OCI-LY1 (cell line): ENCODE measurements around the gene ARHGEF28.

Experiments used
- H2AFZ ChIP-seq: fragments of 200-600 bp; sonication (generic), shearing (Covaris generic); 2 replicates; pipeline ENCODE4 v1.6.0; 2014; ENCODE audit warnings: antibody characterized with exemption, mild to moderate bottlenecking, low read length
- H3F3A ChIP-seq: fragments of 200-600 bp; sonication (generic), shearing (Covaris generic); 2 replicates; pipeline ENCODE4 v1.6.0; 2014; ENCODE audit warnings: mild to moderate bottlenecking, antibody characterized with exemption, low read length, moderate library complexity; ENCODE audit not compliant: insufficient read depth
- H3K27ac ChIP-seq: fragments of 200-600 bp; sonication (generic); 2 replicates; pipeline ENCODE4 v1.5.1; 2014; ENCODE audit warnings: low read length, mixed run types, mild to moderate bottlenecking, low read depth; ENCODE audit not compliant: poor library complexity, severe bottlenecking
- H3K27me3 ChIP-seq: fragments of 200-600 bp; sonication (generic); 2 replicates; pipeline ENCODE4 v1.6.0; 2014; ENCODE audit warnings: antibody characterized with exemption, mild to moderate bottlenecking, low read length, moderate library complexity; ENCODE audit not compliant: insufficient read depth
- H3K36me3 ChIP-seq: fragments of 200-600 bp; sonication (generic); 2 replicates; pipeline ENCODE4 v1.6.1; 2014; ENCODE audit warnings: mild to moderate bottlenecking, antibody characterized with exemption, low read length, moderate library complexity, mixed read lengths; ENCODE audit not compliant: insufficient read depth
- H3K4me1 ChIP-seq: fragments of 200-600 bp; sonication (generic); 2 replicates; pipeline ENCODE4 v1.5.1; 2014; ENCODE audit warnings: mild to moderate bottlenecking, low read length, moderate library complexity; ENCODE audit not compliant: insufficient read depth, severe bottlenecking
- H3K4me2 ChIP-seq: fragments of 200-600 bp; sonication (generic), shearing (Covaris generic); 2 replicates; pipeline ENCODE4 v1.6.1; 2014; ENCODE audit warnings: low read length
- H3K4me3 ChIP-seq: fragments of 200-600 bp; sonication (generic); 2 replicates; pipeline ENCODE4 v1.5.1; 2014; ENCODE audit warnings: low read length, low read depth, mild to moderate bottlenecking, mixed read lengths; ENCODE audit not compliant: poor library complexity, severe bottlenecking
- H3K79me2 ChIP-seq: fragments of 200-600 bp; shearing (Covaris generic); 2 replicates; pipeline ENCODE4 v1.6.1; 2016; ENCODE audit warnings: mixed run types, low read length, mixed read lengths; ENCODE audit not compliant: insufficient read depth
- H3K9ac ChIP-seq: fragments of 200-600 bp; sonication (generic), shearing (Covaris generic); 2 replicates; pipeline ENCODE4 v1.6.1; 2014; ENCODE audit warnings: mild to moderate bottlenecking, low read length, mixed read lengths
- H3K9me2 ChIP-seq: fragments of 200-600 bp; sonication (generic), shearing (Covaris generic); 2 replicates; pipeline ENCODE4 v1.6.1; 2014; ENCODE audit warnings: low read depth, mild to moderate bottlenecking, low read length, mixed read lengths
- H3K9me3 ChIP-seq: fragments of 200-600 bp; shearing (Covaris generic); 2 replicates; pipeline ENCODE4 v1.6.1; 2014; ENCODE audit warnings: low read length, mixed read lengths
- H4K20me1 ChIP-seq: fragments of 200-600 bp; sonication (generic), shearing (Covaris generic); 2 replicates; pipeline ENCODE4 v1.6.0; 2016; ENCODE audit warnings: mild to moderate bottlenecking, low read length; ENCODE audit not compliant: insufficient read depth
- CTCF ChIP-seq: fragments of 200-600 bp; sonication (generic), shearing (Covaris generic); IDR thresholded peaks from 2 replicates; pipeline ENCODE4 v1.5.1; 2017; ENCODE audit warnings: mild to moderate bottlenecking, antibody characterized with exemption, low read length, moderate library complexity, mixed read lengths
- EZH2 ChIP-seq: fragments of 200-600 bp; sonication (generic), shearing (Covaris generic); IDR thresholded peaks from 2 replicates; pipeline ENCODE4 v1.8.0; 2017; ENCODE audit warnings: borderline replicate concordance, mixed run types, mild to moderate bottlenecking, antibody characterized with exemption, low read length, moderate library complexity, mixed read lengths

Gene ARHGEF28

GRCh38 chr5:73745836-73746235, 119.8 kb downstream of the ARHGEF28 start:
- no peaks in the 10 kb centered on the region for H3K9me2 ChIP-seq
- H3F3A ChIP-seq: no peaks in the 10 kb centered on the region
- H3K4me1 ChIP-seq: no peaks in the 10 kb centered on the region
- H3K79me2 ChIP-seq: no peaks in the 10 kb centered on the region
- H3K9ac ChIP-seq: no peak overlapping the region
- H2AFZ ChIP-seq: no peak overlapping the region
- no peaks in the 10 kb centered on the region for H3K9me3 ChIP-seq
- no peak overlapping the region for H3K4me3 ChIP-seq
- H3K36me3 ChIP-seq: no peaks in the 10 kb centered on the region
- no peak for TF ChIP-seq CTCF
- TF ChIP-seq EZH2: no peak
- no peaks in the 10 kb centered on the region for H3K27me3 ChIP-seq
- H3K4me2 ChIP-seq: no peak overlapping the region
- H4K20me1 ChIP-seq: no peaks in the 10 kb centered on the region
- no peak overlapping the region for H3K27ac ChIP-seq

- no peak overlapping the region for H3K27ac ChIP-seq
- TF ChIP-seq CTCF: no peak
- no peak for TF ChIP-seq EZH2
- no peaks in the 10 kb centered on the region for H3K79me2 ChIP-seq
- H3K27me3 ChIP-seq: no peaks in the 10 kb centered on the region
- H3F3A ChIP-seq: no peaks in the 10 kb centered on the region
- H3K9ac ChIP-seq: no peak overlapping the region
- H3K9me2 ChIP-seq: no peaks in the 10 kb centered on the region
- no peak overlapping the region for H2AFZ ChIP-seq
- no peaks in the 10 kb centered on the region for H3K36me3 ChIP-seq
- H3K4me2 ChIP-seq: no peak overlapping the region
- H3K4me3 ChIP-seq: no peak overlapping the region
- H4K20me1 ChIP-seq: no peaks in the 10 kb centered on the region
- H3K9me3 ChIP-seq: no peaks in the 10 kb centered on the region
- no peaks in the 10 kb centered on the region for H3K4me1 ChIP-seq
Measured at GRCh38 chr5:73746608-73747007, 120.6 kb downstream of the ARHGEF28 start.

GRCh38 chr5:73747696-73748380, 121.8 kb downstream of the ARHGEF28 start:
- Histone ChIP-seq H2AFZ (no peak overlapping the region), H3K4me3 (no peak overlapping the region), H3K4me2 (no peak overlapping the region)

More at GRCh38 chr5:73747696-73748380, 121.8 kb downstream of the ARHGEF28 start:
- Histone ChIP-seq H3F3A (no peaks in the 10 kb centered on the region), H3K4me1 (no peaks in the 10 kb centered on the region), H3K27ac (no peak overlapping the region), H3K36me3 (no peaks in the 10 kb centered on the region), H3K27me3 (no peaks in the 10 kb centered on the region), H4K20me1 (no peaks in the 10 kb centered on the region), H3K9me2 (no peaks in the 10 kb centered on the region), H3K79me2 (no peaks in the 10 kb centered on the region), H3K9me3 (no peaks in the 10 kb centered on the region), H3K9ac (no peak overlapping the region)
- TF ChIP-seq EZH2 (no peak), CTCF (no peak)
